ENCODE data around the gene TAOK2. TPM values are rescaled to one million over a fixed set of nuclear protein-coding genes. Genes with fewer than 3 reads are reported as not detected.
A peak's percentile ranks its signal among the peaks of the same experiment; 100 is the strongest.

TAOK2 gene
- total and polyA plus RNA-seq, 2 of the 4 experiments (the other 2 are of a cell fraction): 23.0 to 31.7 TPM

DNA sequence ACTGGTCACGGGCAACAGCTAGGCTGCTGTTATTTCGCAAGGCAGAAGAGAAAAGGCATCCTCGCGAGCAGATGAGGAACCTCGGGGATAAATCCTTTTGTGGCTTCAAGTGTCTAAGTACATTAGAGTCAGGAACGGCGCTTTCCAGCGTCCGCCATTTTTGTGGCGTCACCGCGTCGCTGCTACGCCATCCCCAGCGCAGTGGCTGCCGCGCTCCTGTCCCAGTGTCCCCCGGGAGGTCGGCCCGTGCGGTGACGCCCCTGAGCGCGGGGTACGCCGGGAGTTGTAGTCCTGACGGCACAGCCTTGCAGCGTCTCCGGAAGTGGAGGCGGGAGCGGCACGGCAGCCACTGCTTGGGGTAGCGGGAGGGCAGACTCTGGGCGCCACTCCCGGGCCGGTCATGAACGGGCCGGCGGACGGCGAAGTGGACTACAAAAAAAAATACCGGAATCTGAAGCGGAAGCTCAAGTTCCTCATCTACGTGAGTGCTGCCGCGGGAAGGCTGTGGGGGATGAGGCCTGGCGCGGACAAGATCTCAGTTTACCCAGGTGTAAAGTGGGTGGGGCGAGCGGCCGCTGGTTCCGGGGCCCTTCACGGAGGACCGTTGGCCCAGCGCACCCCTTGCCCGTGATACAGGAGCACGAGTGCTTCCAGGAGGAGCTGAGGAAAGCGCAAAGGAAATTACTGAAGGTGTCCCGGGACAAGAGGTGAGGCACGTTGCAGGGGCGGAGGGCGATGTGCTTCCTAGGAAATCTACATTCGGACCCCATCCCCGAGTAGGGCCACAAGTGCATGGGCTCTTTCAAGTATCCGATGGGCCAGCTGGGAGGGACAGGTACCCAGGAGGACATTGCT is 22.5 kb downstream of the TAOK2 start, which contains the start of gene INO80E (continued):
- peak; percentile 84; the same call in 1 of the 2 replicates for TF ChIP-seq BHLHE40 (IDR thresholded peaks at IDR 0.05; ENCODE audit: low read depth, low read length)
- TF ChIP-seq RAD21 (IDR thresholded peaks at IDR 0.05; ENCODE audit: low read length): peak; percentile 1; the same call in 1 of the 2 replicates
- no peak for TF ChIP-seq MAFK (IDR thresholded peaks at IDR 0.05; ENCODE audit: low read depth, low read length)
- TF ChIP-seq FOS (IDR thresholded peaks at IDR 0.05; ENCODE audit: low read depth, low read length): no peak

DNA sequence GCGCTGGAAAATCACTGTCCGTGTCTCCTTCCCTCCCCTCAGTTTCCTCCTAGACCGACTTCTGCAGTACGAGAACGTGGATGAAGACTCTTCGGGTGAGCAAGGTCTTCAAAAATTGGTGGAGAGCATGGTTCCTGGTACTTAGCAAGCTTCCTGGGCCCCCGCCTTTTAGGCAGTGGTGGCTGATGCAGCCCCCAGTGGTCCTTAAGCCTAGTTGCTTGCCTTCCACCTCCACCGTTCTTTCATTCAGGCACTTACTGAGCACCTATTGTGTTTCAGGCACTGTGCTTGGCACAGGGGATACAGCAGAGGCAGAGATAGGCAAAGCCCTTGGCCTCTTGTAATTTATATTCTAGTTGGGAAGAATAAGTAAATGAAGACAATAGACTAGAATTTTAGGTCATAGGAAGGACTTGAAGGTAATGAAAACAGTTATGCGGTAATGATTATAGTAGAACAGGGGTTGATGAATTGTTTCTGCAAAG is 23.1 kb downstream of the TAOK2 start:
- Histone ChIP-seq H2BK20ac (ENCODE audit: low read depth, low read length) (no peak overlapping the region), H3K23ac (ENCODE audit: low read depth, low read length) (peak overlapping the region; percentile 98), H3K56ac (ENCODE audit: extremely low read depth, insufficient read depth, low read length) (peak overlapping the region; percentile 71), H3K4me3 (ENCODE audit: insufficient read depth, low read depth, low read length) (peak overlapping the region; percentile 65), H2BK120ac (ENCODE audit: low read depth, low read length) (0 out of 2 replicates have a peak overlapping the region, but pooled peaks have one; percentile 57), H3K9ac (ENCODE audit: low read depth, low read length) (peak overlapping the region; percentile 65), H3K36me3 (ENCODE audit: control insufficient read depth, insufficient read depth, low read length) (peaks cover 19% of the 10 kb centered on the region), H3K9me3 (ENCODE audit: control insufficient read depth, insufficient read depth, low read length) (no peaks in the 10 kb centered on the region), H3K27ac (ENCODE audit: insufficient read depth, low read length) (peak overlapping the region; percentile 49; the same call in 1 of the 2 replicates), H4K91ac (ENCODE audit: insufficient read depth, low read depth, low read length) (peak overlapping the region; percentile 63; the same call in 1 of the 2 replicates), H2AK9ac (replicated peaks; ENCODE audit: low read depth, low read length, poor library complexity) (peak overlapping the region; percentile 98), H3K79me1 (ENCODE audit: low read depth in 1 of 2, low read length in 2 of 2) (peaks cover 16 to 50% of the 10 kb centered on the region in 2 experiments; a peak in 3 of 4 replicates), H4K8ac (ENCODE audit: low read depth in 2 of 2, low read length in 2 of 2) (peak overlapping the region; percentile 90 to 93), H3K4me2 (ENCODE audit: low read depth, low read length) (peak overlapping the region; percentile 95), H3K4ac (ENCODE audit: low read depth, low read length) (peak overlapping the region; percentile 91), H4K5ac (ENCODE audit: low read depth, low read length) (peak overlapping the region; percentile 1; the same call in 1 of the 2 replicates), H3K18ac (ENCODE audit: low read depth, low read length) (no peak overlapping the region), H3K27me3 (ENCODE audit: control insufficient read depth, insufficient read depth, low read length) (no peaks in the 10 kb centered on the region), H3K14ac (replicated peaks; ENCODE audit: low read depth, low read length) (peak overlapping the region; percentile 91), H3K9me1 (ENCODE audit: insufficient read depth, low read length) (peaks cover 7% of the 10 kb centered on the region; the same call in 1 of the 2 replicates), H2AFZ (replicated peaks; ENCODE audit: low read length, poor library complexity) (peak overlapping the region; percentile 99), H3K4me1 (ENCODE audit: control insufficient read depth, insufficient read depth, low read length) (peaks cover 8% of the 10 kb centered on the region), H2BK15ac (ENCODE audit: low read depth, low read length) (no peak overlapping the region), H4K20me1 (ENCODE audit: insufficient read depth, low read length) (no peaks in the 10 kb centered on the region), H2BK5ac (ENCODE audit: low read depth, low read length, poor library complexity, severe bottlenecking) (peak overlapping the region; percentile 27), H2AK5ac (ENCODE audit: low read depth, low read length) (peak overlapping the region; percentile 59)
- ChIA-PET POLR2A (ENCODE audit: unreplicated experiment) (no interaction called here), CTCF (interaction anchor here (1.7 kb wide), 1 partner anchor 181 kb away, joined by 4 read pairs; the partner anchor contains the start of gene PAGR1)
- dilution Hi-C loops (cut with HindIII; ENCODE audit: low sequenced_read_pairs, unreplicated experiment): no loop called here
- ATAC-seq (ENCODE audit: low read depth) (no peak; the same call in 1 of the 2 replicates), DNase-seq (no peak)
- WGBS, 2 experiments (ENCODE audit: extremely low coverage in 2 of 2, insufficient read length in 1 of 2): no CpG with 5 or more reads among the region's 9 CpGs
- in situ Hi-C loops (cut with MboI; ENCODE audit: low sequenced_read_pairs): no loop called here
- BruUV-seq (replicated peaks): TSS peak; percentile 25
- intact Hi-C loops (cut with micrococcal nuclease): loop anchor here (5.0 kb wide), 1 partner anchor 70 kb away; the partner anchor contains the start of gene KCTD13
- TF ChIP-seq, protein P1, sequence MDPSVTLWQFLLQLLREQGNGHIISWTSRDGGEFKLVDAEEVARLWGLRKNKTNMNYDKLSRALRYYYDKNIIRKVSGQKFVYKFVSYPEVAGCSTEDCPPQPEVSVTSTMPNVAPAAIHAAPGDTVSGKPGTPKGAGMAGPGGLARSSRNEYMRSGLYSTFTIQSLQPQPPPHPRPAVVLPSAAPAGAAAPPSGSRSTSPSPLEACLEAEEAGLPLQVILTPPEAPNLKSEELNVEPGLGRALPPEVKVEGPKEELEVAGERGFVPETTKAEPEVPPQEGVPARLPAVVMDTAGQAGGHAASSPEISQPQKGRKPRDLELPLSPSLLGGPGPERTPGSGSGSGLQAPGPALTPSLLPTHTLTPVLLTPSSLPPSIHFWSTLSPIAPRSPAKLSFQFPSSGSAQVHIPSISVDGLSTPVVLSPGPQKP (IDR thresholded peaks at IDR 0.05; ENCODE audit: borderline replicate concordance, low read depth, low read length): no peak
- no peak for TF ChIP-seq CEBPB (IDR thresholded peaks at IDR 0.05; ENCODE audit: low read depth, low read length)
- no peak for TF ChIP-seq RAD21 (IDR thresholded peaks at IDR 0.05; ENCODE audit: low read length)
- TF ChIP-seq FOS (IDR thresholded peaks at IDR 0.05; ENCODE audit: low read depth, low read length): no peak
- TF ChIP-seq CHD1 (IDR thresholded peaks at IDR 0.05; ENCODE audit: low read depth, low read length): no peak
- TF ChIP-seq POLR2A (IDR thresholded peaks at IDR 0.05; ENCODE audit: low read depth, low read length): no peak
- TF ChIP-seq MXI1 (IDR thresholded peaks at IDR 0.05; ENCODE audit: borderline replicate concordance, low read depth, low read length): no peak
- no peak for TF ChIP-seq USF2 (IDR thresholded peaks at IDR 0.05; ENCODE audit: low read depth, low read length)
- TF ChIP-seq RFX5 (IDR thresholded peaks at IDR 0.05; ENCODE audit: low read depth, low read length): no peak
- no peak for TF ChIP-seq SMC3 (IDR thresholded peaks at IDR 0.05; ENCODE audit: low read depth, low read length)
- TF ChIP-seq BHLHE40 (IDR thresholded peaks at IDR 0.05; ENCODE audit: low read depth, low read length): no peak
- TF ChIP-seq MAFK (IDR thresholded peaks at IDR 0.05; ENCODE audit: low read depth, low read length): no peak
